HCT116 (cell line): ENCODE results near the gene RAPGEF2.

Experiments used
- CTCF ChIP-seq, 3 experiments: fragments of 200-600 bp in 1 of 3; sonication (generic) in 1 of 3; IDR thresholded peaks in 2 of 3; conservative IDR thresholded peaks in 1 of 3; 2 replicates each; pipeline ENCODE4 v1.5.1; 2012 to 2017; ENCODE audit warnings: low read depth in 2 of 3, low read length in 2 of 3, antibody characterized with exemption in 1 of 3, borderline replicate concordance in 1 of 3, control low read depth in 1 of 3, mild to moderate bottlenecking in 1 of 3, mixed read lengths in 1 of 3, mixed run types in 1 of 3, moderate library complexity in 1 of 3; ENCODE audit not compliant: insufficient read depth in 1 of 3
- EZH2 ChIP-seq: fragments of 200-600 bp; sonication (generic); IDR thresholded peaks from 2 replicates; pipeline ENCODE4 v1.6.1; 2017; ENCODE audit warnings: antibody characterized with exemption, mixed run types
- POLR2A ChIP-seq: IDR thresholded peaks from 2 replicates; pipeline ENCODE4 v1.7.0; 2011; ENCODE audit warnings: borderline replicate concordance; ENCODE audit not compliant: insufficient read depth, insufficient read length; ENCODE audit errors: extremely low read depth

DNA sequence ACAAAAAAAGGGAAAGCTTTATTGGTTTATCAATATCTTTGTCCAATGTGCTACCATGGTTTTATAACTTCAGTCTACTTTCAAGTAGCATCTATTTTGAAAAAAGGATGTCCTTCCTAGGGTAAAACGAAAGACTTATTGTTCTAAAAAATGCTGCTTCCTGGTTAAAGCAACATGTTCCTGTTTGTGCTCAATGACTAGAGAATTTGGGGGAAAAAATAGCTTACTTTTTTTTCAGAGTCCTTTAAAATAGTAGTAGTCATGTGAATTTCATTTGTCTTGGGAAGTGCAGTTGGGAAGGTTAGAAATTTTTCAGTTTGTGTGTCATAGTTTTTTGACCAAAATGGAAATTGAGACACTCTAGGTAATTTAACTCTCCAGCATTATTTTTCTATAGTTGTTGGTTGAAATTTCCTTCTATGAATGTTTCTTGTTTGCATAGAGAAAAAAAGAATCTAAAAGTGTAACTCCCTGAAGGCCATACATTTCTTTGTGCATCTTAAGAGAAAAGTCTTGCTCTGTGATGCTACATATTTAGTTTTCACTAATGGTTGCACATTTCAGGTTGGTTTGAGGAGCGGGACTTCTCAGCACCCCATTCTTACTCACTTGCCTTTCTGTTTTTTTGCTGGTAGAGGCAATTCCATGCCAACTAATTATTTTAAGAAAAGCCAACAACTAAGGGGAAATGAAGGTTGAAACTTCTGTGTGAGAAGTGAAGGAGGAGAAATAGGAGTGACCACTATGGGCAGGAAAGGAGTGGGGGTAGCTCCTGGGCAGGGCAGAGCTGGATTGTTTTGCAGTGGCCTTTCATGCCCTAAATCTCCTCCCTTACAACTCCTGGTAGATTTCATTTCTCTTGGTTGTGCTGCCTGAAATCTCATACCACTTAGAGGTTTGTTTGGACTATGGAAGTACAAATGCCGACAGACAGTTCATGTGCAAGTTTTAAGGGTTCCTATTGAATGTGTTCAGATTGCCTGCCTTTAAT, 76.4 kb downstream of the RAPGEF2 start:
- TF ChIP-seq POLR2A (no peak), CTCF (IDR thresholded peaks at IDR 0.05 in 2 of 3, conservative IDR thresholded peaks at IDR 0.05 in 1 of 3; ENCODE audit: borderline replicate concordance in 1 of 3, insufficient read depth in 1 of 3, low read depth in 2 of 3, low read length in 2 of 3) (no peak), EZH2 (no peak)
